Mucosa of stomach (tissue), 1 donor: ENCODE data around the gene LRRC4C.

Source experiments
- H3K27me3 ChIP-seq: one replicate; pipeline ENCODE4 v1.7.0; 2013; ENCODE audit warnings: mild to moderate bottlenecking, low read length; ENCODE audit not compliant: control insufficient read depth, insufficient read depth
- H3K36me3 ChIP-seq: one replicate; pipeline ENCODE4 v1.7.0; 2013; ENCODE audit warnings: low read length; ENCODE audit not compliant: control insufficient read depth, insufficient read depth
- H3K4me1 ChIP-seq: one replicate; pipeline ENCODE4 v1.7.0; 2013; ENCODE audit warnings: mild to moderate bottlenecking, low read length; ENCODE audit not compliant: control insufficient read depth, insufficient read depth
- H3K4me3 ChIP-seq: one replicate; pipeline ENCODE4 v1.7.0; 2013; ENCODE audit warnings: low read length
- H3K9ac ChIP-seq: one replicate; pipeline ENCODE4 v1.7.0; 2013; ENCODE audit warnings: mild to moderate bottlenecking, low read length, moderate library complexity
- H3K9me3 ChIP-seq: one replicate; pipeline ENCODE4 v1.7.0; 2013; ENCODE audit warnings: mild to moderate bottlenecking, low read length, moderate library complexity; ENCODE audit not compliant: control insufficient read depth
- donor health status: Pancreatic carcinoma.

LRRC4C gene

DNA sequence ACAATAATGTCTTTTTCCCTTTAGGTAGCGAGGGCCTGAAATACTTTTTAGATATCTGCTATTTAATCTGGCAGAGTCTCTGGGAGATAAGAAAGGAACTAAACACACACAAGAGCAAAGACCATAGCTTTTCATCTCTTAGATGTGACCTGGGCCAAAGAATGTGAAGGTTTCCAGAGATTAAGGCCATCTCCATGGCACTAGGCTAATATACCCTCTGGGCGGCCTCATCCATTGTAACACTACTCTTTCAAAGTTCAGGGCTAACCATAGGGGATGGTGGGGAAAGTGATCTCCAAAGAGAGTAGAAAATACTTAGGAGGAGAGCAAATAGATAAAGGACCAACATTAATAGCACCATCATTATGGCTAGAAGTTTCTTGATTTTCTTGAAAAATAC lies 326.4 kb downstream of the LRRC4C start:
- no peaks in the 10 kb centered on the region for H3K36me3 ChIP-seq
- H3K4me1 ChIP-seq: no peaks in the 10 kb centered on the region
- no peak overlapping the region for H3K9ac ChIP-seq
- H3K27me3 ChIP-seq: no peaks in the 10 kb centered on the region
- H3K4me3 ChIP-seq: no peak overlapping the region
- H3K9me3 ChIP-seq: no peaks in the 10 kb centered on the region

DNA sequence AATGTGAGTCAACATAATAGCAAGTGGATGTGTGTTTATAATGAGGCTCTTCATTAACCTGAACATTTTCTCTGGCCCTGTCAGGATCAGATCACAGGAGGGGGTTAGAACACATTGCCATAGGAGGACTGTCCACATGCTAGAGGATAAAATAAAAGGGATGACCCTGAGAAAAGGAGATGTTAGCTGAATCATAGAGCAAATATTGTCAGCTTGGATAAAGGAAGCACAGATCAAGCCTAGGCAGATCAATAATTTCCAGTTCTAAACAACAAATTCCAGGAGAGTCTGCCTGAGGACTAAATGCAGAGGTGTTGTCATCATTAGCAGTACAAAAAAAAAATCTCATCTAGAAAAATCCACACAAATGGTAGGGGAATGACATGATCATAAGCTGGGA lies 337.9 kb downstream of the LRRC4C start:
- no peaks in the 10 kb centered on the region for H3K36me3 ChIP-seq
- H3K27me3 ChIP-seq: no peaks in the 10 kb centered on the region
- H3K4me1 ChIP-seq: no peaks in the 10 kb centered on the region
- H3K9ac ChIP-seq: no peak overlapping the region
- H3K9me3 ChIP-seq: no peaks in the 10 kb centered on the region
- no peak overlapping the region for H3K4me3 ChIP-seq

DNA sequence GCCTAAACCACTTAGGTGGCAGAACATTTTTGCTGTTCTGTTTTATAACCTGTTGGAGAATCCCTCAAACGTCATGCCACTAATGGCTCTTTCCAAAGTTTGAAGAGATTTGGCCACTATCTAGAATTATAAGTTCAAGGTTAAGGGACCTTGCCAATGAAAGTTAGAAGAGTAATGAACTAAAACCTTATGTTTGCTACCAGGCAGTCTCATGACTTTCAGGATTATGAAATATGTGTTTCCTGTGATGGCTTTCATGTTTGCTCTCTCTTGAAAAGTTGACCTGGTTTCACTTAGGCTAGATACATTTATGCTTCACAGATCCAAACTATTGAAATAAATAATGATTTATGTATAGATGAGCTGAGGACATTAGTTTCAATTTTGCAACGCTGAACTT lies 340.0 kb downstream of the LRRC4C start:
- H3K9me3 ChIP-seq: no peaks in the 10 kb centered on the region
- H3K36me3 ChIP-seq: no peaks in the 10 kb centered on the region
- H3K4me3 ChIP-seq: no peak overlapping the region
- H3K9ac ChIP-seq: no peak overlapping the region
- H3K27me3 ChIP-seq: no peaks in the 10 kb centered on the region
- no peaks in the 10 kb centered on the region for H3K4me1 ChIP-seq

DNA sequence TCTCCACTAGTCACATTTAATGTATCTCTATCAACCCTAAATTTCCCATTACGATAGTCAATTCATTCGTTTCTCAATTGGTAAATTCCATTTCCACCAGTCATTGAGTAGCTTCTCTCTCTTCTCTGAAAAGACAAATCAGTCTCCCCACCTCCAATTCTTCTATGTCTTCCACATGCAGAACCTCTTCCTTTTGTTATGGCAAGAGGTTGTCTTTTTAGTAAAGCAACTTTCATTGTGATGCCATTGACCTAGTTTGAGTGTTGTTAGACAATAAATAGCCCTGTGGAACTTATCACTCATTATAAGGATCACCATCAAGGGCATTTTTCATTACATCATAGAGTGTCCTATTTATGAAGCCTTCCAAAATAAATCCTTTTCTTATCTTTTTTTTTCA lies 340.9 kb downstream of the LRRC4C start:
- no peaks in the 10 kb centered on the region for H3K4me1 ChIP-seq
- no peak overlapping the region for H3K9ac ChIP-seq
- H3K36me3 ChIP-seq: no peaks in the 10 kb centered on the region
- H3K9me3 ChIP-seq: no peaks in the 10 kb centered on the region
- no peak overlapping the region for H3K4me3 ChIP-seq
- no peaks in the 10 kb centered on the region for H3K27me3 ChIP-seq

DNA sequence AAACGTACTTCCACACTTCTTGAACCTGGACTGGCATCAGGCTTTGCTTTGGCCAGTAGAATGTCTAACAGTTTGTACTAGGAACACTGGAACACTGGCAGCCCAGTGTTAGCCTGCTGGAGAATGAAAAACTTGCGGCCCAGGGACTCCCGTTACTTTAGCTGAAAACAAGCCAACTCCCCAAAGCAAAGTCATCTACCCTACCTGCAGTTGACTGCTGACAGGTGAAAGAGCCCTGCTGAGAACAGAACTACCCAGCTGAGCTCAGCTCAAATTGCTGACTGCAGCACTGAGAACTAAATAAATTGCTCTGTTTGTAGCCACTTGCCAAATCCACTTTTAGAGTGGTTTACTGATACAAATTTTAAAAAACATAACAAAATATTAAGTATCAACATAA lies 342.5 kb downstream of the LRRC4C start:
- no peaks in the 10 kb centered on the region for H3K4me1 ChIP-seq
- H3K9me3 ChIP-seq: no peaks in the 10 kb centered on the region
- H3K4me3 ChIP-seq: no peak overlapping the region
- no peaks in the 10 kb centered on the region for H3K36me3 ChIP-seq
- no peaks in the 10 kb centered on the region for H3K27me3 ChIP-seq
- no peak overlapping the region for H3K9ac ChIP-seq

DNA sequence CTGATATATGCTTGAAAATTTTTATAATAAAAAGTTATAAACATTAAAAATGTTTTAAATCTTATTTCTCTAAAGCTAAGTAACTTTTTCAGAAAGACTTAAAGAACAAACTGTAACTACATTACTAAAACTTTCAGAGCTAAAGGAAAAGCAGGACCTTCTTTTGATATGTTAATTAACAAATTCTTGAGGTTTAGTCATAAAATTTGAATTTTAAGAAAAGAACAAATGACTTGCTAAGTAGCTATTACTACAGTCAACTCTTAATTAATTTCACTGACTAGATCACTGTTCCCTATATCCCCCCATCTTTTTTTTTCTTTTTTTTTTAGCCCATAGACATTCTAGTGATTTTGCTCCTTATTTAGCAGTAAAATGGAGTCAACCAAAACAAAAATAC lies 344.4 kb downstream of the LRRC4C start:
- no peaks in the 10 kb centered on the region for H3K27me3 ChIP-seq
- no peaks in the 10 kb centered on the region for H3K36me3 ChIP-seq
- no peaks in the 10 kb centered on the region for H3K4me1 ChIP-seq
- no peak overlapping the region for H3K4me3 ChIP-seq
- H3K9me3 ChIP-seq: no peaks in the 10 kb centered on the region
- no peak overlapping the region for H3K9ac ChIP-seq

DNA sequence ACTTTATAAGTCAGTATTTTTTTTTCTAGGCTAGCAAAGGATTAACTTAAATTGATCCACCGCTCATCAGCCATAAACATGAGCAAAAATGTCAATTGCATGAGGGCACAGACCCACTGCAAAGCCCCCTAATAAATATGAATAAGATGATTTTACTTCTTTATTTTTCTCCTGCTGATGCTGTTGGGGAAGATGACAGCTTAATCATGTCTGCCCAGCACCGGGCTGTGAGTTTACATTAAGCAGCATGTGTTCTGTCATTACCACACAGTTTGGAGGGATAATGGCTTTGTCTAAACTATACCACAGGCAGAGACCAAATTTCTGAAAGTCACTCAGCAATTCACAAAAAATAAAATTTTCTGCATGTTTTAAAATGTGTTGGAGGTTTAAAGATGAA lies 346.3 kb downstream of the LRRC4C start:
- Histone ChIP-seq H3K4me1 (no peaks in the 10 kb centered on the region), H3K27me3 (no peaks in the 10 kb centered on the region), H3K4me3 (no peak overlapping the region), H3K9me3 (no peaks in the 10 kb centered on the region), H3K9ac (no peak overlapping the region), H3K36me3 (no peaks in the 10 kb centered on the region)

DNA sequence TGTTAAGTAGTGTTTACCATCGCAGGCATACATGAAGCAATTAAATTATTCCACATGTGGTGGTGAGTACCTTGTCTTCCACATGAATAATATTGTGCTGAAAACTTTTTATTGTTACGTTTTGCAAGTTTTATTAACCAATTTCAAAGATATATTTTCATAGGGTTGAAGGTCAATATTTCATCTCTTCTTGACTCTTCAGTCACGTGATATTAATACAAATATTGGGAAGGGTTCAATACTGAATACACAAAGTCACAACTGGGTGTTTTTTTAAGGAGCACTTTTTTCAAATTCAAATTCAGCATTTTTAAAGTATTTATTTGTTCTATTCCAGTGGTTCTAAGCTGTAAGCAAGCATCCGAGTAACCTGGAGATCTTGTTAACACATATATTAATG lies 348.9 kb downstream of the LRRC4C start:
- Histone ChIP-seq H3K4me1 (no peaks in the 10 kb centered on the region), H3K36me3 (no peaks in the 10 kb centered on the region), H3K9ac (no peak overlapping the region), H3K4me3 (no peak overlapping the region), H3K27me3 (no peaks in the 10 kb centered on the region), H3K9me3 (no peaks in the 10 kb centered on the region)

DNA sequence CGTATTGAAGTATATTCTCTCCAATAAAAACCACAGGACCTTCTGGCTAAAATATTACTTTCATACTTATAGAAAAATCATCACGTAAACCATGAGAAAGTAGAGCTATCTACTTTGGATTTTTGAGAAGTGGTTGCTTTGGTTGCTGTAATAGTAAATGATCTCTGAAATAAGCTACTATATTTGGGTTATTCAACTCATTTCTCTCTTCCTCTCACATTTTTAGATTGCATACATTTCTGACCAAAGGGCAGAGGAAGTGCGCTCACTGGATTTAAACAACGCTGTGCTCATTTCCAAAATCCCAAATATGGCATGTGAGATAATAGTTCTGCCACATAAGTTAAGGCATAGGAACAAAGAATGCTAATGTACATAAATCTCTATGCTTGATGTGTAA lies 357.0 kb downstream of the LRRC4C start:
- H3K9ac ChIP-seq: no peak overlapping the region
- H3K4me3 ChIP-seq: no peak overlapping the region
- H3K36me3 ChIP-seq: no peaks in the 10 kb centered on the region
- no peaks in the 10 kb centered on the region for H3K27me3 ChIP-seq
- H3K4me1 ChIP-seq: no peaks in the 10 kb centered on the region
- H3K9me3 ChIP-seq: no peaks in the 10 kb centered on the region

DNA sequence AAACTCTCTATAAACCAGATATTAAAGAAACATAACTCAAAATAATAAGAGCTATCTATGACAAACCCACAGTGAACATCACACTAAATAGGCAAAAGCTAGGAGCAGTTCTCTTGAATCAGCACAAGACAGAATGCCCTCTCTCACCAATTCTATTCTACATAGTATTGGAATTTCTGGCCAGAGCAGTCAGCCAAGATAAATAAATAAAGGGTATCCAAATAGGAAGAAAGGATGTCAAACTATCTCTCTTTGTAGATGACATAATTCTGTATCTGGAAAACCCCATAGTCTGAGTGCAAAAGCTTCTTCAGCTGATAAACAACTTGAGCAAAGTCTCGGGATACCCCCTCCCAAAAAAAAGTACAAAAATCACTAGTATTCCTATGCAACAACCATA lies 359.8 kb downstream of the LRRC4C start:
- Histone ChIP-seq H3K9ac (no peak overlapping the region), H3K9me3 (no peaks in the 10 kb centered on the region), H3K4me1 (no peaks in the 10 kb centered on the region)

DNA sequence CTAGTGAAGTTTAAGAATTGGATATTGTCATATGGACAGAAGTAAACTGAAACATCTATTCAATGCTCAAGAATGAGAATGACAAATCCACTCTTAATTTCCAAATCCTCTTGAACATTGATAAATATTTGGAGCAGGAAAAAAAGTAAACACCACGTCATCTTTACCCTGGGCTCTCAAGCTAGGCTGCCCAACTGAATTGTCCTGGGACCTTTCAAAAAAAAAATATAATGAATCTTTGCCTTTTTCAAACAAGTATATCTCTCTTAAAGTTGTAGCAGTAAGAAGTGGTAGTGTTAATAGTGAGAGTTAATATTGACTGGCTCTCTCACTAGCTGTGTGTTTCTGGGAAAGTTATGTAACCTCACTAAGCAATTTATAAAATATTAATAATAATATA lies 374.3 kb downstream of the LRRC4C start:
- Histone ChIP-seq H3K9ac (no peak overlapping the region), H3K9me3 (no peaks in the 10 kb centered on the region), H3K27me3 (no peaks in the 10 kb centered on the region), H3K4me1 (no peaks in the 10 kb centered on the region), H3K4me3 (no peak overlapping the region), H3K36me3 (no peaks in the 10 kb centered on the region)

More for the DNA sequence above, 359.8 kb downstream of the LRRC4C start:
- Histone ChIP-seq H3K36me3 (no peaks in the 10 kb centered on the region), H3K27me3 (no peaks in the 10 kb centered on the region), H3K4me3 (no peak overlapping the region)

DNA sequence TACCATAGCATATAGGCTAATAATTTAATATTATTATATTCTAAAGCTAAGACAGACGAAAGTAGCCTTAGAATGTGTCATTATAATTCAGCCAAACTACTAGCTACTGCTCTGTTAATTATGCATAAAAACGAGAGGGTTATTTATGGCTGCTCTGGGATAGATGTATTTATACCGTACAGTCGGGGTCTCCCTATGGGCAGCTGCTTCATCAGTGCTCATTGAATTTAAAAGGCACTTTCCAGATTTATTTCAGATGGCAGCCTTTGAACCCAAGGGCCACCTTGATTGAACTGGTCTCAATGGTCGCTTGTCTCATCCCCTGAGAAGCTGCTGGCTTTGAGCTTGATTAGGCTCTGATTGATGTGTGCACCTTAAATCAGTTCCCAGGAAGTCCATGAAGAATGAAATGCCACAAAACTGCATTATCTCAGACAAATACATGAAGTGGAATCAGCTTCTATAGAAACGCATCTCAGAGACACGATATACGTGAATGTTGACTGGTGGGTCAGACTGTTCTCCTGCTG lies 377.6 kb downstream of the LRRC4C start:
- Histone ChIP-seq H3K9me3 (no peaks in the 10 kb centered on the region), H3K4me3 (no peak overlapping the region), H3K27me3 (no peaks in the 10 kb centered on the region), H3K9ac (no peak overlapping the region), H3K36me3 (no peaks in the 10 kb centered on the region), H3K4me1 (no peaks in the 10 kb centered on the region)

DNA sequence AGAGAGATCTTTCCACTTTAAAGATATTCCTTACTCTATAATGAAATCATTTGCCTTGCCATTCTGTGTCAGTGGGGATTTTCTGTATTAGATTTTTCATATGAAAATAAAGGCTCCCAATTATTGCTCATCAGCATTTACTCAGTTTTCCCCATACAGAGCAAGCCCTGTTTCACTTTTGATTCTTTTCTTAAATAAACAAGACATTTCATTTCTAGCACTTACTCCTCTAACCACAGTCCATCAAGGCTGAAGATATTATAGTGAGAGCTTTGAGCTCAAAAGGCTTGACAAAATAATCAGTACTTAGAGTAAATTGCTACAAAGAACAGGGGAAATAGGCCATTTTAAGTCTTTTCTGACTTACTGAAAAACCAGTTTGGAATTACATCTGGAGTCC lies 385.1 kb downstream of the LRRC4C start:
- Histone ChIP-seq H3K4me3 (no peak overlapping the region), H3K9me3 (no peaks in the 10 kb centered on the region), H3K9ac (no peak overlapping the region), H3K4me1 (no peaks in the 10 kb centered on the region), H3K36me3 (no peaks in the 10 kb centered on the region), H3K27me3 (no peaks in the 10 kb centered on the region)
